ENCODE data around the gene LTC4S.

The LTC4S gene

GRCh38 chr5:179817470-179817840, 23.7 kb downstream of the LTC4S start:
- H3K27me3 ChIP-seq (ENCODE audit: control insufficient read depth in 2 of 2, insufficient read depth in 2 of 2, low read length in 2 of 2) = no peaks in the 10 kb centered on the region
- peaks cover 0 to 4% of the 10 kb centered on the region in 2 donors for H3K36me3 ChIP-seq (ENCODE audit: control insufficient read depth in 2 of 2, insufficient read depth in 2 of 2, low read length in 2 of 2)
- H3K4me3 ChIP-seq (ENCODE audit: low read length in 2 of 2) = peak overlapping the region; percentile 49 to 56
- no peaks in the 10 kb centered on the region for H3K9me3 ChIP-seq (ENCODE audit: control insufficient read depth in 2 of 2, low read length in 2 of 2)
- H3K9ac ChIP-seq (ENCODE audit: low read depth in 1 of 2, low read length in 2 of 2) = peak overlapping the region in 1 of 2 donors; percentile 64
- peak overlapping the region in 1 of 2 donors; percentile 43 for H3K27ac ChIP-seq (ENCODE audit: low read depth in 2 of 2, low read length in 2 of 2)
- peaks cover 30 to 34% of the 10 kb centered on the region in 2 donors for H3K4me1 ChIP-seq (ENCODE audit: control insufficient read depth in 2 of 2, insufficient read depth in 2 of 2, low read length in 2 of 2)

GRCh38 chr5:179817890-179818745, 24.3 kb downstream of the LTC4S start:
- Histone ChIP-seq H3K4me1 (ENCODE audit: control insufficient read depth in 2 of 2, insufficient read depth in 2 of 2, low read length in 2 of 2) (peaks cover 37 to 39% of the 10 kb centered on the region in 2 donors), H3K4me3 (ENCODE audit: low read length in 2 of 2) (peak overlapping the region; percentile 67 to 87), H3K9ac (ENCODE audit: low read depth in 1 of 2, low read length in 2 of 2) (peak overlapping the region; percentile 70 to 98)

GRCh38 chr5:179818746-179819295, 25.0 kb downstream of the LTC4S start:
- no peaks in the 10 kb centered on the region for H3K9me3 ChIP-seq (ENCODE audit: control insufficient read depth in 2 of 2, low read length in 2 of 2)
- H3K4me3 ChIP-seq (ENCODE audit: low read length in 2 of 2) = peak overlapping the region; percentile 67 to 87
- peaks cover 10 to 16% of the 10 kb centered on the region in 2 donors for H3K36me3 ChIP-seq (ENCODE audit: control insufficient read depth in 2 of 2, insufficient read depth in 2 of 2, low read length in 2 of 2)
- peaks cover 42 to 44% of the 10 kb centered on the region in 2 donors for H3K4me1 ChIP-seq (ENCODE audit: control insufficient read depth in 2 of 2, insufficient read depth in 2 of 2, low read length in 2 of 2)
- H3K9ac ChIP-seq (ENCODE audit: low read depth in 1 of 2, low read length in 2 of 2) = peak overlapping the region; percentile 70 to 98
- no peaks in the 10 kb centered on the region for H3K27me3 ChIP-seq (ENCODE audit: control insufficient read depth in 2 of 2, insufficient read depth in 2 of 2, low read length in 2 of 2)
- peak overlapping the region; percentile 98 to 99 for H3K27ac ChIP-seq (ENCODE audit: low read depth in 2 of 2, low read length in 2 of 2)

More at GRCh38 chr5:179817890-179818745, 24.3 kb downstream of the LTC4S start:
- Histone ChIP-seq H3K27ac (ENCODE audit: low read depth in 2 of 2, low read length in 2 of 2) (peak overlapping the region; percentile 98 to 99), H3K9me3 (ENCODE audit: control insufficient read depth in 2 of 2, low read length in 2 of 2) (no peaks in the 10 kb centered on the region), H3K27me3 (ENCODE audit: control insufficient read depth in 2 of 2, insufficient read depth in 2 of 2, low read length in 2 of 2) (no peaks in the 10 kb centered on the region), H3K36me3 (ENCODE audit: control insufficient read depth in 2 of 2, insufficient read depth in 2 of 2, low read length in 2 of 2) (peaks cover 5 to 10% of the 10 kb centered on the region in 2 donors)

- Histone ChIP-seq H3K9ac (ENCODE audit: low read depth in 1 of 2, low read length in 2 of 2) (peak overlapping the region; percentile 74 to 98), H3K36me3 (ENCODE audit: control insufficient read depth in 2 of 2, insufficient read depth in 2 of 2, low read length in 2 of 2) (peaks cover 16 to 23% of the 10 kb centered on the region in 2 donors), H3K27ac (ENCODE audit: low read depth in 2 of 2, low read length in 2 of 2) (peak overlapping the region; percentile 98 to 99), H3K9me3 (ENCODE audit: control insufficient read depth in 2 of 2, low read length in 2 of 2) (no peaks in the 10 kb centered on the region), H3K4me3 (ENCODE audit: low read length in 2 of 2) (peak overlapping the region; percentile 75 to 87), H3K4me1 (ENCODE audit: control insufficient read depth in 2 of 2, insufficient read depth in 2 of 2, low read length in 2 of 2) (peaks cover 49 to 51% of the 10 kb centered on the region in 2 donors), H3K27me3 (ENCODE audit: control insufficient read depth in 2 of 2, insufficient read depth in 2 of 2, low read length in 2 of 2) (no peaks in the 10 kb centered on the region)
Observed at GRCh38 chr5:179819296-179820126, 25.7 kb downstream of the LTC4S start.

- Histone ChIP-seq H3K36me3 (ENCODE audit: control insufficient read depth in 2 of 2, insufficient read depth in 2 of 2, low read length in 2 of 2) (peaks cover 22 to 28% of the 10 kb centered on the region in 2 donors), H3K4me1 (ENCODE audit: control insufficient read depth in 2 of 2, insufficient read depth in 2 of 2, low read length in 2 of 2) (peaks cover 55 to 57% of the 10 kb centered on the region in 2 donors), H3K9ac (ENCODE audit: low read depth in 1 of 2, low read length in 2 of 2) (peak overlapping the region; percentile 74 to 98), H3K27ac (ENCODE audit: low read depth in 2 of 2, low read length in 2 of 2) (peak overlapping the region; percentile 98 to 99), H3K4me3 (ENCODE audit: low read length in 2 of 2) (peak overlapping the region; percentile 75 to 87), H3K27me3 (ENCODE audit: control insufficient read depth in 2 of 2, insufficient read depth in 2 of 2, low read length in 2 of 2) (no peaks in the 10 kb centered on the region), H3K9me3 (ENCODE audit: control insufficient read depth in 2 of 2, low read length in 2 of 2) (no peaks in the 10 kb centered on the region)
Observed at GRCh38 chr5:179820127-179820482, 26.3 kb downstream of the LTC4S start.

GRCh38 chr5:179820483-179821297, 26.9 kb downstream of the LTC4S start, which contains the start of gene SQSTM1:
SQSTM1 (plus strand) TSS chr5:179820905; CDS start chr5:179820937, 32 bp downstream.
- peaks cover 61 to 62% of the 10 kb centered on the region in 2 donors for H3K4me1 ChIP-seq (ENCODE audit: control insufficient read depth in 2 of 2, insufficient read depth in 2 of 2, low read length in 2 of 2)

GRCh38 chr5:179821298-179822058, 27.7 kb downstream of the LTC4S start:
- Histone ChIP-seq H3K27ac (ENCODE audit: low read depth in 2 of 2, low read length in 2 of 2) (peak overlapping the region; percentile 98 to 99), H3K27me3 (ENCODE audit: control insufficient read depth in 2 of 2, insufficient read depth in 2 of 2, low read length in 2 of 2) (no peaks in the 10 kb centered on the region), H3K9ac (ENCODE audit: low read depth in 1 of 2, low read length in 2 of 2) (peak overlapping the region; percentile 95 to 98), H3K36me3 (ENCODE audit: control insufficient read depth in 2 of 2, insufficient read depth in 2 of 2, low read length in 2 of 2) (peaks cover 31 to 41% of the 10 kb centered on the region in 2 donors), H3K4me3 (ENCODE audit: low read length in 2 of 2) (peak overlapping the region; percentile 87 to 91), H3K9me3 (ENCODE audit: control insufficient read depth in 2 of 2, low read length in 2 of 2) (no peaks in the 10 kb centered on the region), H3K4me1 (ENCODE audit: control insufficient read depth in 2 of 2, insufficient read depth in 2 of 2, low read length in 2 of 2) (peaks cover 66 to 68% of the 10 kb centered on the region in 2 donors)

More at GRCh38 chr5:179820483-179821297, 26.9 kb downstream of the LTC4S start, which contains the start of gene SQSTM1:
- Histone ChIP-seq H3K9me3 (ENCODE audit: control insufficient read depth in 2 of 2, low read length in 2 of 2) (no peaks in the 10 kb centered on the region), H3K9ac (ENCODE audit: low read depth in 1 of 2, low read length in 2 of 2) (peak within 1 kb of the TSS; percentile 95 to 98), H3K36me3 (ENCODE audit: control insufficient read depth in 2 of 2, insufficient read depth in 2 of 2, low read length in 2 of 2) (peaks cover 28 to 34% of the 10 kb centered on the region in 2 donors), H3K4me3 (ENCODE audit: low read length in 2 of 2) (peak within 1 kb of the TSS; percentile 87 to 91), H3K27me3 (ENCODE audit: control insufficient read depth in 2 of 2, insufficient read depth in 2 of 2, low read length in 2 of 2) (no peaks in the 10 kb centered on the region), H3K27ac (ENCODE audit: low read depth in 2 of 2, low read length in 2 of 2) (peak within 1 kb of the TSS; percentile 98 to 99)

GRCh38 chr5:179822059-179822432, 28.3 kb downstream of the LTC4S start:
- H3K27me3 ChIP-seq (ENCODE audit: control insufficient read depth in 2 of 2, insufficient read depth in 2 of 2, low read length in 2 of 2) = no peaks in the 10 kb centered on the region
- H3K9me3 ChIP-seq (ENCODE audit: control insufficient read depth in 2 of 2, low read length in 2 of 2) = no peaks in the 10 kb centered on the region
- H3K9ac ChIP-seq (ENCODE audit: low read depth in 1 of 2, low read length in 2 of 2) = peak overlapping the region; percentile 95 to 98
- H3K4me3 ChIP-seq (ENCODE audit: low read length in 2 of 2) = peak overlapping the region; percentile 87 to 91
- peaks cover 31 to 46% of the 10 kb centered on the region in 2 donors for H3K36me3 ChIP-seq (ENCODE audit: control insufficient read depth in 2 of 2, insufficient read depth in 2 of 2, low read length in 2 of 2)
- peak overlapping the region; percentile 98 to 99 for H3K27ac ChIP-seq (ENCODE audit: low read depth in 2 of 2, low read length in 2 of 2)
- peaks cover 71 to 74% of the 10 kb centered on the region in 2 donors for H3K4me1 ChIP-seq (ENCODE audit: control insufficient read depth in 2 of 2, insufficient read depth in 2 of 2, low read length in 2 of 2)
